ENCODE measurements around the gene NUFIP1.

Gene NUFIP1

GRCh38 chr13:44894001-44894770 lies 95.1 kb downstream of the NUFIP1 start:
- no peaks in the 10 kb centered on the region for H3K27me3 ChIP-seq (ENCODE audit: insufficient read depth, poor library complexity, severe bottlenecking)
- H3K4me3 ChIP-seq (replicated peaks; ENCODE audit: insufficient read depth, low read length), result no peak overlapping the region
- H3K27ac ChIP-seq (replicated peaks), result no peak overlapping the region
- no peak for TF ChIP-seq SPI1 (IDR thresholded peaks at IDR 0.05; ENCODE audit: borderline replicate concordance, low read depth)
- TF ChIP-seq REST (IDR thresholded peaks at IDR 0.05; ENCODE audit: insufficient replicate concordance, low read depth), result no peak
- no peak for TF ChIP-seq CTCF (IDR thresholded peaks at IDR 0.05; ENCODE audit: insufficient read depth, low read length)
- TF ChIP-seq POLR2AphosphoS5 (IDR thresholded peaks at IDR 0.05; ENCODE audit: low read depth), result no peak
- TF ChIP-seq GABPA (IDR thresholded peaks at IDR 0.05; ENCODE audit: low read depth), result no peak
- DNase-seq (ENCODE audit: low read depth in 1 of 2, low spot score in 1 of 2), result no peak
